ENCODE results near the gene WDFY4. TPM values are rescaled to one million over a fixed set of nuclear protein-coding genes. Genes with fewer than 3 reads are reported as not detected.
A peak's percentile ranks its signal among the peaks of the same experiment; 100 is the strongest.

The WDFY4 gene
- total RNA-seq, 2 donors from 2014 or later: 2.1 to 10.1 TPM

- H3K27ac Mint-ChIP-seq: no peak overlapping the region
- peaks cover 4% of the 10 kb centered on the region for H3K4me1 Mint-ChIP-seq
- DNase-seq: no peak
- H3K27me3 Mint-ChIP-seq: peaks cover 60% of the 10 kb centered on the region
- H3K36me3 Mint-ChIP-seq (ENCODE audit: low read depth): no peaks in the 10 kb centered on the region
- no peak overlapping the region for H3K4me3 Mint-ChIP-seq
- H3K9me3 ChIP-seq (ENCODE audit: control insufficient read depth, low read length, poor library complexity, severe bottlenecking): no peaks in the 10 kb centered on the region
- no peak for ATAC-seq
These were observed 15.8 kb downstream of the WDFY4 start for GRCh38 chr10:48700493-48700892.

DNA sequence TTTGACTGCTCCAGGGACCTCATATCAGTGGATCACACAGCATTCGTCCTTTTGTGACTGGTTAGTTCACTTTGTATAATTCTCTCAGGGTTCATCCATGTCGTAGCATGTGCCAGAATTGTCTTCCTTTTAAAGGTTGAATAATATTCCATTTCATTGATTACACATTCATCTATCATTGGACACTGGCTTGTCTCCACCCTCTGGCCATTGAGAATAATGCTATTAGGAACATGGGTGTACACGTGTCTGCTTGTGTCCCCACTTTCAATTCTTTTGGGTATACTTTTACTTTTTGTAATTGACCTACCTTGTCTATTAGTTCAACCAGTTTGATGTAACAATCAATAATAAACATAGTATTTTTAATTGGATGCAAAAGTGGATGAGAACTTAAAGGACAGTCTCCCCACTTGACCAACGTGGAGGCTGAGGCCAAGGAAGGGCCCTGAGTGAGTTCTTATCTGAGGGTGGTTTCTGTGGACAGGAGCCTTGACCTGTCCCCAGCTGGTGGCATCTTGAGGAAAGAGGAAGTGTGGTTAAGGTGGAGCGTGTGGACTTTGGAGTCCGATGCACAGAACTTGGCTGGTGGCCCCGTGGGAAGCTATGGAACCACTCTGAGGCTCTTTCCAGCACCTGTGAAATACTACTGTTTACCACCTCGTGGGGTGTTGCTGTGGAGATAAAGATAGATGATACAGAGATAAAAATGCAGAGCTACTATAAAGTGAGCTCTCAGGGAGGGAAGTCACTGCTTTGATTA lies 16.6 kb downstream of the WDFY4 start:
- no peaks in the 10 kb centered on the region for H3K9me3 ChIP-seq (ENCODE audit: control insufficient read depth, low read length, poor library complexity, severe bottlenecking)
- no peak for ATAC-seq
- H3K27me3 Mint-ChIP-seq: peaks cover 65% of the 10 kb centered on the region
- H3K27ac Mint-ChIP-seq: peak overlapping the region; percentile 24
- no peak overlapping the region for H3K4me3 Mint-ChIP-seq
- no peak for DNase-seq
- no peaks in the 10 kb centered on the region for H3K36me3 Mint-ChIP-seq (ENCODE audit: low read depth)
- H3K4me1 Mint-ChIP-seq: peaks cover 4% of the 10 kb centered on the region

DNA sequence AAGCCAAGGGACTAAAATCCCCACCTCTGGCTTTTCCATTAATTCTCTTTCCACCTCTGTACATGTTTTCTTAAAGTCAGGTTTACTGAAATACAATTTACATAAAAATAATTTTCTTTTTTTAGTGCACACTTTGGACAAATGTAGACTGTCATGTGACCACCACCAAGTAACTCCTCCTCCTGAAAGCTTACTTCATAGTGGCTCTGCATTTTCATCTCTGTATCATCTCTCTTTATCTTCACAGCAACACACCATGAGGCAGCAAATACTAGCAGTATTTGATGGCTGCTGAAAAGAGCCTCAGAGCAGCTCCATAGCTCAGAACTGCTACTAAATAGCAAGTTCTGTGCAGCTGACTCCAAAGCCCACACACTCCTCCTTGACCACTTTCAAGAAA lies 17.3 kb downstream of the WDFY4 start:
- no peak for ATAC-seq
- DNase-seq: no peak

DNA sequence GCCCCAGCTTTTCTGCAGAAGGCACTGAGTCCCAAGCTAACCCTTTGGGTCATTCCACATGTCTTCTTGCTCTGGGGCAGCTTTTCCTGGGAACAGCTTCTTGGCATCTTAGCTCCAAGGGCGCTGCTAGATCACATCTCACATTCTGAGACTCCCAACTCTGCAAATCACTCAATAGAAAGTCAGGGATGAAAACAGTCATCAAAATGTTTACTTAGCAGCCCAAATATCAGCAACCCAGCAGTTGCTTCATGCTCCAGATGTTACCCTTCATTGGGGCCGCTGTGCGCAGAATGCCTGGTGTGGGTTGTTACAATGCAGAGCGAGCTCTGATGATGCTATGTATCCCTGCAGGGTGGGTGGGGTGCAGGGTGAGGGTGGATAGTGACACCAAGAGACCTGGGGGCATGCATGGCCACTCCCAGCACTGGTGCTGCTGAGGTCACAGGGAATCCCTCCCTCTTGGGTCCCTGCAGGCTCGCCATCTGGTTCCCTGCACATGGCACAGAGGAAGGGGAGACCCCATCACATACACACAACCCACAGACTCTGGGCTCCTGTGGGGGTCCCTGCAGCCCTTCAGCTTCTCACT lies 19.0 kb downstream of the WDFY4 start:
- peaks cover 57% of the 10 kb centered on the region for H3K27me3 Mint-ChIP-seq
- no peak overlapping the region for H3K27ac Mint-ChIP-seq
- DNase-seq (no peak), ATAC-seq (no peak)
- H3K36me3 Mint-ChIP-seq (ENCODE audit: low read depth): no peaks in the 10 kb centered on the region
- no peaks in the 10 kb centered on the region for H3K9me3 ChIP-seq (ENCODE audit: control insufficient read depth, low read length, poor library complexity, severe bottlenecking)
- no peak overlapping the region for H3K4me3 Mint-ChIP-seq
- peaks cover 6% of the 10 kb centered on the region for H3K4me1 Mint-ChIP-seq

More for the DNA sequence above, 17.3 kb downstream of the WDFY4 start:
- H3K27me3 Mint-ChIP-seq: peaks cover 65% of the 10 kb centered on the region
- no peaks in the 10 kb centered on the region for H3K9me3 ChIP-seq (ENCODE audit: control insufficient read depth, low read length, poor library complexity, severe bottlenecking)
- H3K36me3 Mint-ChIP-seq (ENCODE audit: low read depth): no peaks in the 10 kb centered on the region
- H3K4me1 Mint-ChIP-seq: peaks cover 4% of the 10 kb centered on the region
- H3K4me3 Mint-ChIP-seq: no peak overlapping the region
- no peak overlapping the region for H3K27ac Mint-ChIP-seq

- H3K4me3 Mint-ChIP-seq: no peak overlapping the region
- DNase-seq (no peak), ATAC-seq (no peak)
- no peak overlapping the region for H3K27ac Mint-ChIP-seq
- no peaks in the 10 kb centered on the region for H3K9me3 ChIP-seq (ENCODE audit: control insufficient read depth, low read length, poor library complexity, severe bottlenecking)
- peaks cover 52% of the 10 kb centered on the region for H3K27me3 Mint-ChIP-seq
- H3K36me3 Mint-ChIP-seq (ENCODE audit: low read depth): no peaks in the 10 kb centered on the region
- H3K4me1 Mint-ChIP-seq: peaks cover 6% of the 10 kb centered on the region
These were observed 19.5 kb downstream of the WDFY4 start for GRCh38 chr10:48704156-48704555.

DNA sequence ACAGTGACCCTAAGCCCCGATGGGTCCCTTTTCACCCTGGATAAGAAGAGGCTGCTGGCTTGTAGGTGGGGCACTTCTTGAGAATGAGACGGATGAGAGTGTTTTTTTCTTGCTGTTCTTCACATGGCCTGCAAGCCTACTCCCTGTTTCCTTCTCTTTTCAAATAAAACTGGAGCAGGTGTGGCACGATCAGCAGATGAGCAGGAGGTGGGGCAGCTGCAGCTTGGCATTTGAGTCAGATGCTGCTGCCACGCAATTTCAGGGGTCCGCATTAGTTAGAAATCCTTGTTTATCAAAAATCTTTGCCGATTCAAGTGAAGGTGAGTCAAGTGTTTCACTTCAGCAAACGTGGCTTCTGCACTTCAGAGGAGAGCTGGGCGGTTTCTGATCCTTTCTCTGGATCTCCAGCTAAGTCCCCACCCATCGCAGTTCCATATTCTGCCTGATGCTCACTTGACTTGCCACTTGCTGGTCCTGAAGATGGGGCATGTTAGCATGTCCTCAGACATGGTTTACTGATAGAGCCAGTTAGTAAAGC lies 20.8 kb downstream of the WDFY4 start:
- Mint-ChIP-seq H3K4me3 (no peak overlapping the region), H3K4me1 (peaks cover 6% of the 10 kb centered on the region), H3K27ac (no peak overlapping the region), H3K27me3 (peaks cover 52% of the 10 kb centered on the region), H3K36me3 (ENCODE audit: low read depth) (no peaks in the 10 kb centered on the region)
- H3K9me3 ChIP-seq (ENCODE audit: control insufficient read depth, low read length, poor library complexity, severe bottlenecking): no peaks in the 10 kb centered on the region
- DNase-seq (no peak), ATAC-seq (no peak)

DNA sequence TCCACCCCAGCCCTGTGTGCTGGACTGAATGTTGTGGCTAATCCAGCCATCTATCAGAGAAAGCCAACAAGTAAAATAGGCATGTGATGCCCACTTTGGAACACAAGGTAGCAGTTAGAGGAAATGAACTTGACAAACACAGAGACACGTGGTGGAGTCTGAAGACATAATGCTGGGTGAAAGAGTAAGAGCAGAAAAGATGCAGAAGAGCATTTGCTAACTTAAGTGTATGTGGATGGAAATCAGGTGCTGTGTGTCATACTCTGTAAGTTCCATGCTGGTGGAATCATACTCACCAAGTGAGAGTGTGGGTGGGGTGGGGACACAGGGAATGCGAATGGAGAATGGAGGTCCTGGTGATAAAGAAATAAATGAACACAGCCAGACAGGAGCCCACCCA lies 22.8 kb downstream of the WDFY4 start:
- peak overlapping the region; percentile 4 for H3K27ac Mint-ChIP-seq
- H3K36me3 Mint-ChIP-seq (ENCODE audit: low read depth): no peaks in the 10 kb centered on the region
- H3K27me3 Mint-ChIP-seq: peaks cover 39% of the 10 kb centered on the region
- ATAC-seq: no peak
- no peak overlapping the region for H3K4me3 Mint-ChIP-seq
- no peaks in the 10 kb centered on the region for H3K9me3 ChIP-seq (ENCODE audit: control insufficient read depth, low read length, poor library complexity, severe bottlenecking)
- no peak for DNase-seq
- peaks cover 3% of the 10 kb centered on the region for H3K4me1 Mint-ChIP-seq

DNA sequence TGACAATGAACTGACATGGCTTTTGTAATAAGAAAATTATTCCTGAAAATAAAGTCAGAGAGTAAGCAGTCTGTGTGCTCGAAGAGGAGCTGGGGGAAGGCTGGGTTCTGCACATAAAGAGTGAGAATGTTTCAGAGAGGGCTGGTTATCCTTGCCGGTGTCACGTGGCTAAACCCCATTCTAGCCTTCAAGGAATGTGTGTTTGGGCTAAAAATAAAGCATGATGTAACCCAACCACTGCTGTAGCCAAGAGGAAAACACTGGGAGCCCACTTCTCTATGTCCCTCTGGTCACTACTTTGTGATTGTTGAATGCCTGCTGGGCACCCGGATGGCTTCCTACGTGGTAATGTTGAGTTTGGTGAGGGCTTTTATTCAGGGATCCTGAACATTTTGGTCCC lies 23.5 kb downstream of the WDFY4 start:
- ATAC-seq: no peak
- H3K4me3 Mint-ChIP-seq: no peak overlapping the region
- H3K27ac Mint-ChIP-seq: no peak overlapping the region
- H3K27me3 Mint-ChIP-seq: peaks cover 36% of the 10 kb centered on the region
- H3K4me1 Mint-ChIP-seq: peaks cover 3% of the 10 kb centered on the region
- no peaks in the 10 kb centered on the region for H3K36me3 Mint-ChIP-seq (ENCODE audit: low read depth)
- no peaks in the 10 kb centered on the region for H3K9me3 ChIP-seq (ENCODE audit: control insufficient read depth, low read length, poor library complexity, severe bottlenecking)
- DNase-seq: no peak

- H3K9me3 ChIP-seq (ENCODE audit: control insufficient read depth, low read length, poor library complexity, severe bottlenecking): no peaks in the 10 kb centered on the region
- Mint-ChIP-seq H3K4me3 (no peak overlapping the region), H3K27me3 (peaks cover 21% of the 10 kb centered on the region), H3K27ac (no peak overlapping the region), H3K36me3 (ENCODE audit: low read depth) (no peaks in the 10 kb centered on the region), H3K4me1 (peaks cover 3% of the 10 kb centered on the region)
- ATAC-seq (no peak), DNase-seq (no peak)
These were observed 26.1 kb downstream of the WDFY4 start for GRCh38 chr10:48710647-48711275.

DNA sequence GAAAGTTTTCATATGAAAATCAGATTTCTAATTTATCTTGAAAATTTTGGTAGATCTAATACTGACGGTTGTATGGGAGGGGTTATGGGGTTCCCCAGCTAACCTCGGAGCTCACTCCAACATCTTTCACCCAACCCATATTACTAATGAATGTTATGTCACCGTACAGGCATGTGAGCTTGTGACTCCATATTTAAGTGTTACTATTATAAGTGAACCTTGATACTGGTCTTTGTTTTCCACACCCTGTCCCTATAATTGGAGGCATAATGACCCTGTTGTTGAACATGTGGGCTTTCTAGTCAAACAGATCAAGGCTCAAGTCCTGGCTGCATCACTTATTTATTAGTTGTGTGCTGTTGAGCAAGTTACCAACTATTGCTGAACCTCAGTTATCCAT lies 27.2 kb downstream of the WDFY4 start:
- Mint-ChIP-seq H3K27me3 (peaks cover 10% of the 10 kb centered on the region), H3K4me3 (no peak overlapping the region), H3K36me3 (ENCODE audit: low read depth) (no peaks in the 10 kb centered on the region), H3K27ac (no peak overlapping the region), H3K4me1 (peaks cover 3% of the 10 kb centered on the region)
- H3K9me3 ChIP-seq (ENCODE audit: control insufficient read depth, low read length, poor library complexity, severe bottlenecking): no peaks in the 10 kb centered on the region
- ATAC-seq (no peak), DNase-seq (no peak)

DNA sequence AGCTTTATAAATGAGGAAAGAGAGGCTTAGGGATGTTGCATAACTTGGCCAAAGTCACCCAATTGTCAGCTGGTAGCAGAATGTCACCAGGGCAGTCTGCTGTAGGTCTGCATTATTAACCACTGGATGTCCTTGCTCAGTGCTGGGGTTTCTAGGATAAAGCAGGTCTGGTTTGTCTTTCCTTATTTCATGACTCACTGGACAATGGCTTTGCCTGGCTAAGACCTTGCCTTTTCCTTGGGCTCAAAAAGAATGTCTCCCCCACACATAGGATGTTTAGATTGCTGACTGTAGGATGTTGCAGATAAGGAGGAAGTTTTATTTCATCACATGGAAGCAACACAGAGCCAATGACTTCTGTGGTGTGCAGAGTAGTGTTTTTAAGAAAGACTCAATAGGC lies 29.4 kb downstream of the WDFY4 start:
- H3K4me3 Mint-ChIP-seq: no peak overlapping the region
- H3K9me3 ChIP-seq (ENCODE audit: control insufficient read depth, low read length, poor library complexity, severe bottlenecking): no peaks in the 10 kb centered on the region
- no peak for DNase-seq
- no peaks in the 10 kb centered on the region for H3K36me3 Mint-ChIP-seq (ENCODE audit: low read depth)
- H3K4me1 Mint-ChIP-seq: no peaks in the 10 kb centered on the region
- no peak for ATAC-seq
- H3K27me3 Mint-ChIP-seq: peaks cover 6% of the 10 kb centered on the region
- no peak overlapping the region for H3K27ac Mint-ChIP-seq

DNA sequence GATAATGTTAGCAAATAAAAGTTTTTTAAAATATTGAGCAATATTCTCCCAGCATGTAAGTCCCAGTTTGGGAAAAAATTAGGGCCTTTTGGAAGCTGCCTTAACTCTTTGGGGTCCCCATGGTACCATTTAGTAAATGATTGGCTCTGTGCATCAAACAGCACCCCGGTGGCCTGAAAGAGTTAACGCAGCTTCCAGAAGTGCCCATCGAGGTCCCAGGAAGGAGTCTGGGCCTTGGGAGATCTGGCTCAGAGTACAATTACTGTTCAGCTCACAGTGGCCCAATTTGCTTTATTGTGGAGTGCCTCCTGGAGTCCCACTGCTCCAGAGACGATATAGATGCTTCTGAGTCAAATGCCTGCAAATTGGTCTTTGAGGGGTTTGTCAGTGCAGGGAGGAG lies 31.7 kb downstream of the WDFY4 start:
- no peak for DNase-seq
- H3K4me1 Mint-ChIP-seq: no peaks in the 10 kb centered on the region
- peaks cover 6% of the 10 kb centered on the region for H3K27me3 Mint-ChIP-seq
- H3K9me3 ChIP-seq (ENCODE audit: control insufficient read depth, low read length, poor library complexity, severe bottlenecking): no peaks in the 10 kb centered on the region
- no peaks in the 10 kb centered on the region for H3K36me3 Mint-ChIP-seq (ENCODE audit: low read depth)
- no peak overlapping the region for H3K4me3 Mint-ChIP-seq
- ATAC-seq: no peak
- H3K27ac Mint-ChIP-seq: no peak overlapping the region

DNA sequence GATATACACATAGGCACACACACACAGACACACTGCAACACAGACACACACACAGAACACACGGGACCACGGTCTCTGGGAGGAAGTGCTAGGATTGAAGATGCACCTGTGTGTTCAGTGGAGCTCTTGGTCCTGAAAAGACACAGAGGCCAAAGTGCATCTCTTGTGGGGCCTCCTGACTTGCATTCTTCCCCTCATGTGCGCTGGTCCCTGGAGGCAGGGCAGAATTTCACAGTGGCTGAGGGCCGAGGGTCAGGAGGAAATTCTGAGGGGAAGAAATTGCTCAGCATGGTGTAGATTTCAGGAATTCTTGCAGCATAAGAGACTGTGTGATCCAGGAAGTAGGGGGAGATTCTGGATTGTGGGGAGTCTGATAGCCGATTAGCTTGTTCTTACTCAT lies 35.9 kb downstream of the WDFY4 start:
- ATAC-seq (no peak), DNase-seq (no peak)
- no peaks in the 10 kb centered on the region for H3K4me1 Mint-ChIP-seq
- H3K27me3 Mint-ChIP-seq: peaks cover 19% of the 10 kb centered on the region
- no peaks in the 10 kb centered on the region for H3K9me3 ChIP-seq (ENCODE audit: control insufficient read depth, low read length, poor library complexity, severe bottlenecking)
- H3K4me3 Mint-ChIP-seq: no peak overlapping the region
- H3K27ac Mint-ChIP-seq: no peak overlapping the region
- no peaks in the 10 kb centered on the region for H3K36me3 Mint-ChIP-seq (ENCODE audit: low read depth)
